ENCODE results near the gene UBE2I. TPM values are rescaled to one million over a fixed set of nuclear protein-coding genes. Genes with fewer than 3 reads are reported as not detected.

The UBE2I gene
- total RNA-seq, 1 experiment from 2014 or later, result 229 TPM

- ChIA-PET POLR2A (no interaction called here), CTCF (interaction anchor here (1.6 kb wide), 1 partner anchor 8 kb away, joined by 5 read pairs; no protein-coding TSS in a partner anchor)
- no peak for TF ChIP-seq ELF4 (CRISPR knock-in tag; IDR thresholded peaks at IDR 0.05; ENCODE audit: low read depth)
- no peak for TF ChIP-seq TEAD1 (CRISPR knock-in tag; IDR thresholded peaks at IDR 0.05)
- TF ChIP-seq, protein P1, sequence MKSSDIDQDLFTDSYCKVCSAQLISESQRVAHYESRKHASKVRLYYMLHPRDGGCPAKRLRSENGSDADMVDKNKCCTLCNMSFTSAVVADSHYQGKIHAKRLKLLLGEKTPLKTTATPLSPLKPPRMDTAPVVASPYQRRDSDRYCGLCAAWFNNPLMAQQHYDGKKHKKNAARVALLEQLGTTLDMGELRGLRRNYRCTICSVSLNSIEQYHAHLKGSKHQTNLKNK (CRISPR knock-in tag; IDR thresholded peaks at IDR 0.05), result no peak
- TF ChIP-seq, protein P2, sequence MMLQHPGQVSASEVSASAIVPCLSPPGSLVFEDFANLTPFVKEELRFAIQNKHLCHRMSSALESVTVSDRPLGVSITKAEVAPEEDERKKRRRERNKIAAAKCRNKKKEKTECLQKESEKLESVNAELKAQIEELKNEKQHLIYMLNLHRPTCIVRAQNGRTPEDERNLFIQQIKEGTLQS (CRISPR knock-in tag; conservative IDR thresholded peaks at IDR 0.05), result no peak
- TF ChIP-seq, protein P3, sequence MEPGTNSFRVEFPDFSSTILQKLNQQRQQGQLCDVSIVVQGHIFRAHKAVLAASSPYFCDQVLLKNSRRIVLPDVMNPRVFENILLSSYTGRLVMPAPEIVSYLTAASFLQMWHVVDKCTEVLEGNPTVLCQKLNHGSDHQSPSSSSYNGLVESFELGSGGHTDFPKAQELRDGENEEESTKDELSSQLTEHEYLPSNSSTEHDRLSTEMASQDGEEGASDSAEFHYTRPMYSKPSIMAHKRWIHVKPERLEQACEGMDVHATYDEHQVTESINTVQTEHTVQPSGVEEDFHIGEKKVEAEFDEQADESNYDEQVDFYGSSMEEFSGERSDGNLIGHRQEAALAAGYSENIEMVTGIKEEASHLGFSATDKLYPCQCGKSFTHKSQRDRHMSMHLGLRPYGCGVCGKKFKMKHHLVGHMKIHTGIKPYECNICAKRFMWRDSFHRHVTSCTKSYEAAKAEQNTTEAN (CRISPR knock-in tag; IDR thresholded peaks at IDR 0.05), result no peak
- TF ChIP-seq, protein P4, sequence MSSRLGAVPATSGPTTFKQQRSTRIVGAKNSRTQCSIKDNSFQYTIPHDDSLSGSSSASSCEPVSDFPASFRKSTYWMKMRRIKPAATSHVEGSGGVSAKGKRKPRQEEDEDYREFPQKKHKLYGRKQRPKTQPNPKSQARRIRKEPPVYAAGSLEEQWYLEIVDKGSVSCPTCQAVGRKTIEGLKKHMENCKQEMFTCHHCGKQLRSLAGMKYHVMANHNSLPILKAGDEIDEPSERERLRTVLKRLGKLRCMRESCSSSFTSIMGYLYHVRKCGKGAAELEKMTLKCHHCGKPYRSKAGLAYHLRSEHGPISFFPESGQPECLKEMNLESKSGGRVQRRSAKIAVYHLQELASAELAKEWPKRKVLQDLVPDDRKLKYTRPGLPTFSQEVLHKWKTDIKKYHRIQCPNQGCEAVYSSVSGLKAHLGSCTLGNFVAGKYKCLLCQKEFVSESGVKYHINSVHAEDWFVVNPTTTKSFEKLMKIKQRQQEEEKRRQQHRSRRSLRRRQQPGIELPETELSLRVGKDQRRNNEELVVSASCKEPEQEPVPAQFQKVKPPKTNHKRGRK (CRISPR knock-in tag; IDR thresholded peaks at IDR 0.05; ENCODE audit: borderline replicate concordance), result no peak
- no peak for TF ChIP-seq USF1 (CRISPR knock-in tag; IDR thresholded peaks at IDR 0.05)
- no peak for TF ChIP-seq NR2C2 (CRISPR knock-in tag; IDR thresholded peaks at IDR 0.05)
- no peak for TF ChIP-seq GABPB1 (CRISPR knock-in tag; IDR thresholded peaks at IDR 0.05)
- no peak for TF ChIP-seq GRHL2 (CRISPR knock-in tag; IDR thresholded peaks at IDR 0.05; ENCODE audit: insufficient replicate concordance, severe bottlenecking)
- TF ChIP-seq NR1H2 (CRISPR knock-in tag; IDR thresholded peaks at IDR 0.05), result no peak
- TF ChIP-seq, protein P5, sequence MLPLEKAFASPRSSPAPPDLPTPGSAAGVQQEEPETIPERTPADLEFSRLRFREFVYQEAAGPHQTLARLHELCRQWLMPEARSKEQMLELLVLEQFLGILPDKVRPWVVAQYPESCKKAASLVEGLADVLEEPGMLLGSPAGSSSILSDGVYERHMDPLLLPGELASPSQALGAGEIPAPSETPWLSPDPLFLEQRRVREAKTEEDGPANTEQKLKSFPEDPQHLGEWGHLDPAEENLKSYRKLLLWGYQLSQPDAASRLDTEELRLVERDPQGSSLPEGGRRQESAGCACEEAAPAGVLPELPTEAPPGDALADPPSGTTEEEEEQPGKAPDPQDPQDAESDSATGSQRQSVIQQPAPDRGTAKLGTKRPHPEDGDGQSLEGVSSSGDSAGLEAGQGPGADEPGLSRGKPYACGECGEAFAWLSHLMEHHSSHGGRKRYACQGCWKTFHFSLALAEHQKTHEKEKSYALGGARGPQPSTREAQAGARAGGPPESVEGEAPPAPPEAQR (CRISPR knock-in tag; IDR thresholded peaks at IDR 0.05), result no peak
- TF ChIP-seq TP53 (CRISPR knock-in tag; IDR thresholded peaks at IDR 0.05), result no peak
- TF ChIP-seq, protein P6, sequence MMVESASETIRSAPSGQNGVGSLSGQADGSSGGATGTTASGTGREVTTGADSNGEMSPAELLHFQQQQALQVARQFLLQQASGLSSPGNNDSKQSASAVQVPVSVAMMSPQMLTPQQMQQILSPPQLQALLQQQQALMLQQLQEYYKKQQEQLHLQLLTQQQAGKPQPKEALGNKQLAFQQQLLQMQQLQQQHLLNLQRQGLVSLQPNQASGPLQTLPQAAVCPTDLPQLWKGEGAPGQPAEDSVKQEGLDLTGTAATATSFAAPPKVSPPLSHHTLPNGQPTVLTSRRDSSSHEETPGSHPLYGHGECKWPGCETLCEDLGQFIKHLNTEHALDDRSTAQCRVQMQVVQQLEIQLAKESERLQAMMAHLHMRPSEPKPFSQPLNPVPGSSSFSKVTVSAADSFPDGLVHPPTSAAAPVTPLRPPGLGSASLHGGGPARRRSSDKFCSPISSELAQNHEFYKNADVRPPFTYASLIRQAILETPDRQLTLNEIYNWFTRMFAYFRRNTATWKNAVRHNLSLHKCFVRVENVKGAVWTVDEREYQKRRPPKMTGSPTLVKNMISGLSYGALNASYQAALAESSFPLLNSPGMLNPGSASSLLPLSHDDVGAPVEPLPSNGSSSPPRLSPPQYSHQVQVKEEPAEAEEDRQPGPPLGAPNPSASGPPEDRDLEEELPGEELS (CRISPR knock-in tag; IDR thresholded peaks at IDR 0.05), result no peak
- TF ChIP-seq ZNF219 (CRISPR knock-in tag; IDR thresholded peaks at IDR 0.05; ENCODE audit: borderline replicate concordance), result no peak
- TF ChIP-seq, protein P7, sequence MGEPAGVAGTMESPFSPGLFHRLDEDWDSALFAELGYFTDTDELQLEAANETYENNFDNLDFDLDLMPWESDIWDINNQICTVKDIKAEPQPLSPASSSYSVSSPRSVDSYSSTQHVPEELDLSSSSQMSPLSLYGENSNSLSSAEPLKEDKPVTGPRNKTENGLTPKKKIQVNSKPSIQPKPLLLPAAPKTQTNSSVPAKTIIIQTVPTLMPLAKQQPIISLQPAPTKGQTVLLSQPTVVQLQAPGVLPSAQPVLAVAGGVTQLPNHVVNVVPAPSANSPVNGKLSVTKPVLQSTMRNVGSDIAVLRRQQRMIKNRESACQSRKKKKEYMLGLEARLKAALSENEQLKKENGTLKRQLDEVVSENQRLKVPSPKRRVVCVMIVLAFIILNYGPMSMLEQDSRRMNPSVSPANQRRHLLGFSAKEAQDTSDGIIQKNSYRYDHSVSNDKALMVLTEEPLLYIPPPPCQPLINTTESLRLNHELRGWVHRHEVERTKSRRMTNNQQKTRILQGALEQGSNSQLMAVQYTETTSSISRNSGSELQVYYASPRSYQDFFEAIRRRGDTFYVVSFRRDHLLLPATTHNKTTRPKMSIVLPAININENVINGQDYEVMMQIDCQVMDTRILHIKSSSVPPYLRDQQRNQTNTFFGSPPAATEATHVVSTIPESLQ (CRISPR knock-in tag; IDR thresholded peaks at IDR 0.05), result no peak
- no peak for TF ChIP-seq ZNF423 (CRISPR knock-in tag; IDR thresholded peaks at IDR 0.05)
- no peak for DNase-seq (ENCODE audit: low spot score)
- Mint-ChIP-seq H3K27ac (no peak overlapping the region), H3K4me3 (no peak overlapping the region), H3K36me3 (no peaks in the 10 kb centered on the region), H3K9me3 (no peaks in the 10 kb centered on the region), H3K27me3 (ENCODE audit: low read depth) (peaks cover 8% of the 10 kb centered on the region), H3K4me1 (peaks cover 10% of the 10 kb centered on the region)
- ATAC-seq, result no peak
Measured at GRCh38 chr16:1281517-1281916, 27.9 kb upstream of the UBE2I start.

Data from WTC11 (cell line).